Sigmoid colon (tissue), 7 donors: ENCODE measurements around the gene PON3. TPM values are rescaled to one million over a fixed set of nuclear protein-coding genes. Genes with fewer than 3 reads are reported as not detected.

Experiments
- DNase-seq: peaks from one replicate; pipeline ENCODE4 v3.0.0-alpha.2; 2019
- H3K27ac ChIP-seq, 4 donors: fragments of 200-600 bp; sonication (generic); one replicate each; pipeline ENCODE4 v1.5.1; 2016 to 2019; ENCODE audit warnings: mild to moderate bottlenecking in 1 of 4
- H3K27me3 ChIP-seq, 3 donors: fragments of 200-600 bp; sonication (generic); one replicate each; pipeline ENCODE4 v1.5.1; 2019; ENCODE audit warnings: mild to moderate bottlenecking in 1 of 3
- H3K36me3 ChIP-seq, 4 donors: fragments of 200-600 bp; sonication (generic); one replicate each; pipeline ENCODE4 v1.5.1; 2016 to 2019
- H3K4me1 ChIP-seq, 4 donors: fragments of 200-600 bp; sonication (generic); one replicate each; pipeline ENCODE4 v1.5.1; 2017 to 2019
- H3K4me3 ChIP-seq, 4 donors: fragments of 200-600 bp; sonication (generic); one replicate each; pipeline ENCODE4 v1.5.1; 2017 to 2019; ENCODE audit warnings: mild to moderate bottlenecking in 2 of 4, moderate library complexity in 1 of 4
- H3K9me3 ChIP-seq, 4 donors: fragments of 200-600 bp in 3 of 4; sonication (generic) in 3 of 4; one replicate each; pipeline versions ENCODE4 v1.5.1 to v1.6.1; 2013 to 2019
- CTCF ChIP-seq, 4 experiments: fragments of 450-650 bp in 3 of 4; fragments of 200-600 bp in 1 of 4; IDR thresholded peaks; one replicate each; pipeline ENCODE4 v1.5.1; 2016 to 2019; ENCODE audit warnings: antibody characterized with exemption in 4 of 4, mild to moderate bottlenecking in 3 of 4, moderate library complexity in 2 of 4
- EP300 ChIP-seq, 4 donors: sonication (generic); formaldehyde crosslinking; IDR thresholded peaks; one replicate each; pipeline ENCODE4 v1.6.1; 2017; ENCODE audit warnings: antibody characterized with exemption in 4 of 4
- POLR2A ChIP-seq, 2 donors: fragments of 450-650 bp; IDR thresholded peaks; one replicate each; pipeline ENCODE4 v1.6.1; 2016; ENCODE audit warnings: antibody characterized with exemption in 2 of 2, mild to moderate bottlenecking in 2 of 2, moderate library complexity in 2 of 2
- POLR2AphosphoS5 ChIP-seq, 4 donors: sonication (generic); formaldehyde crosslinking; IDR thresholded peaks; one replicate each; pipeline ENCODE4 v1.6.1; 2017; ENCODE audit warnings: antibody characterized with exemption in 4 of 4
- WGBS, 2 donors: extraction: QIAGEN DNeasy Blood & Tissue Kit; methylation state at CpG; one replicate each; pipeline ENCODE4 v1.1.7; 2013; 5-methylcytosine and 5-hydroxymethylcytosine counted together
- intact Hi-C: fragments of 100-400 bp; cut with DNase I; formaldehyde crosslinking; loops from one replicate; pipeline ENCODE4 v1.15.1; 2023
- polyA plus RNA-seq, 3 donors: library from polyadenylated mRNA; stranded (reverse); fragments of 200-250 nt; gene quantifications; one replicate each; pipeline ENCODE4 v1.2.3, GENCODE V29; 2013
- total RNA-seq, 4 donors: library from RNA; depleted of rRNA; stranded (reverse); fragments of >200 nt; gene quantifications; one replicate each; pipeline ENCODE4 v1.1.0, GENCODE V29; 2016
- donor health status: healthy with polysubstance abuse.
- donor health status: Bipolar disorder and iron deficiency.
- donor health status: healthy.

The PON3 gene
- total and polyA plus RNA-seq, 7 donors, result 0.68 to 2.3 (median 1.7) TPM

GRCh38 chr7:95436407-95436806 is 40.2 kb upstream of the PON3 start:
- H3K27me3 ChIP-seq, result no peaks in the 10 kb centered on the region
- no peaks in the 10 kb centered on the region for H3K36me3 ChIP-seq
- H3K9me3 ChIP-seq, result no peaks in the 10 kb centered on the region
- no peak overlapping the region for H3K27ac ChIP-seq
- intact Hi-C loops, result loop anchor here (5.0 kb wide), 1 partner anchor 41 kb away; no protein-coding TSS in a partner anchor
- no peak overlapping the region for H3K4me3 ChIP-seq
- TF ChIP-seq POLR2AphosphoS5 (IDR thresholded peaks at IDR 0.05) (no peak), POLR2A (IDR thresholded peaks at IDR 0.05) (no peak), CTCF (IDR thresholded peaks at IDR 0.05) (no peak), EP300 (IDR thresholded peaks at IDR 0.05) (no peak)
- no peak for DNase-seq
- 53 to 61% methylated on average over 4 of the region's 4 CpGs for WGBS, 2 donors
- peaks cover 0 to 15% (median 3%) of the 10 kb centered on the region in 4 donors for H3K4me1 ChIP-seq

GRCh38 chr7:95435422-95435780 is 39.2 kb upstream of the PON3 start:
- WGBS, 2 donors, result 39 to 54% methylated on average over 9 of the region's 9 CpGs
- TF ChIP-seq POLR2AphosphoS5 (IDR thresholded peaks at IDR 0.05), result no peak
- no peak for TF ChIP-seq EP300 (IDR thresholded peaks at IDR 0.05)
- TF ChIP-seq POLR2A (IDR thresholded peaks at IDR 0.05), result no peak
- no peak for TF ChIP-seq CTCF (IDR thresholded peaks at IDR 0.05)

GRCh38 chr7:95434557-95435421 is 38.6 kb upstream of the PON3 start, which contains the start of gene PON2:
Gene PON2 (minus strand): TSS chr7:95435028. CDS start chr7:95434951, 77 bp downstream.
- peak; percentile 5 to 68 (median 41) for TF ChIP-seq POLR2AphosphoS5 (IDR thresholded peaks at IDR 0.05)
- TF ChIP-seq POLR2A (IDR thresholded peaks at IDR 0.05), result no peak
- 1% methylated on average over 58 of the region's 58 CpGs for WGBS, 2 donors

More at GRCh38 chr7:95435422-95435780, 39.2 kb upstream of the PON3 start:
- Histone ChIP-seq H3K27me3 (no peaks in the 10 kb centered on the region), H3K4me1 (peaks cover 0 to 15% (median 3%) of the 10 kb centered on the region in 4 donors), H3K27ac (peak overlapping the region; percentile 90 to 94 (median 92)), H3K36me3 (no peaks in the 10 kb centered on the region), H3K4me3 (peak overlapping the region; percentile 72 to 83 (median 78)), H3K9me3 (no peaks in the 10 kb centered on the region)
- intact Hi-C loops, result loop anchor here (5.0 kb wide), 1 partner anchor 42 kb away; no protein-coding TSS in a partner anchor
- no peak for DNase-seq

GRCh38 chr7:95433952-95434556 is 37.9 kb upstream of the PON3 start:
- Histone ChIP-seq H3K4me1 (peaks cover 0 to 15% (median 3%) of the 10 kb centered on the region in 4 donors), H3K27me3 (no peaks in the 10 kb centered on the region), H3K9me3 (no peaks in the 10 kb centered on the region), H3K4me3 (peak overlapping the region; percentile 72 to 83 (median 78)), H3K27ac (peak overlapping the region; percentile 90 to 94 (median 92)), H3K36me3 (no peaks in the 10 kb centered on the region)
- no peak for DNase-seq
- 41 to 55% methylated on average over 6 of the region's 6 CpGs for WGBS, 2 donors
- intact Hi-C loops, result loop anchor here (5.0 kb wide), 1 partner anchor 37 kb away; the partner anchor contains the start of gene PON3
- no peak for TF ChIP-seq POLR2AphosphoS5 (IDR thresholded peaks at IDR 0.05)
- TF ChIP-seq POLR2A (IDR thresholded peaks at IDR 0.05), result no peak
- TF ChIP-seq EP300 (IDR thresholded peaks at IDR 0.05), result no peak
- no peak for TF ChIP-seq CTCF (IDR thresholded peaks at IDR 0.05)

More at GRCh38 chr7:95434557-95435421, 38.6 kb upstream of the PON3 start, which contains the start of gene PON2:
- intact Hi-C loops, result loop anchor here (5.0 kb wide), 2 partner anchors 37 to 43 kb away; partner anchors contain the start of gene PON3
- peaks cover 0 to 15% (median 3%) of the 10 kb centered on the region in 4 donors for H3K4me1 ChIP-seq
- H3K36me3 ChIP-seq, result no peaks in the 10 kb centered on the region
- DNase-seq, result peak; percentile 87
- H3K27ac ChIP-seq, result peak within 1 kb of the TSS; percentile 90 to 94 (median 92)
- H3K9me3 ChIP-seq, result no peaks in the 10 kb centered on the region
- peak within 1 kb of the TSS; percentile 72 to 83 (median 78) for H3K4me3 ChIP-seq
- H3K27me3 ChIP-seq, result no peaks in the 10 kb centered on the region
